RWPE2 (cell line): ENCODE results near the gene PTH2.

Experiments
- ATAC-seq: fragments of 200-7000 bp; cut with Tn5 transposase; 3 replicates; pipeline ENCODE4 v1.9.1; 2021; ENCODE audit warnings: low read depth
- DNase-seq: peaks from one replicate; pipeline ENCODE4 v3.0.0-alpha.2; 2020; ENCODE audit warnings: low spot score
- H3K27ac ChIP-seq: fragments of 450-650 bp; 2 replicates; pipeline ENCODE4 v1.5.1; 2017; ENCODE audit warnings: mild to moderate bottlenecking; ENCODE audit not compliant: poor library complexity, severe bottlenecking
- H3K27me3 ChIP-seq: fragments of 250-450 bp; sonication (Bioruptor Pico); 2 replicates; pipeline ENCODE4 v1.5.1; 2021; ENCODE audit warnings: mild to moderate bottlenecking, moderate library complexity; ENCODE audit not compliant: insufficient read depth, poor library complexity, severe bottlenecking
- H3K36me3 ChIP-seq: fragments of 250-450 bp; sonication (Bioruptor Pico); 2 replicates; pipeline ENCODE4 v1.5.1; 2020; ENCODE audit warnings: low read depth, mild to moderate bottlenecking, moderate library complexity
- H3K4me1 ChIP-seq: fragments of 250-450 bp; sonication (Bioruptor Pico); 2 replicates; pipeline ENCODE4 v1.5.1; 2021; ENCODE audit warnings: mild to moderate bottlenecking, moderate library complexity; ENCODE audit not compliant: insufficient read depth, poor library complexity, severe bottlenecking
- H3K4me3 ChIP-seq: fragments of 250-450 bp; sonication (Bioruptor Pico); 2 replicates; pipeline ENCODE4 v1.5.1; 2021; ENCODE audit warnings: mild to moderate bottlenecking, moderate library complexity; ENCODE audit not compliant: severe bottlenecking
- H3K9me3 ChIP-seq: fragments of 250-450 bp; sonication (Bioruptor Pico); 2 replicates; pipeline ENCODE4 v1.5.1; 2021; ENCODE audit warnings: mild to moderate bottlenecking, moderate library complexity; ENCODE audit not compliant: severe bottlenecking
- CTCF ChIP-seq: fragments of 450-650 bp; IDR thresholded peaks from one replicate; pipeline ENCODE4 v1.5.1; 2017; ENCODE audit warnings: mild to moderate bottlenecking, moderate library complexity; ENCODE audit not compliant: poor library complexity, severe bottlenecking

PTH2 gene

GRCh38 chr19:49417088-49417487 lies 6.2 kb downstream of the PTH2 start:
- H3K27me3 ChIP-seq: peaks cover 41% of the 10 kb centered on the region
- DNase-seq: no peak

GRCh38 chr19:49415810-49416200 lies 7.4 kb downstream of the PTH2 start:
- no peak overlapping the region for H3K27ac ChIP-seq
- no peak for TF ChIP-seq CTCF
- no peaks in the 10 kb centered on the region for H3K4me1 ChIP-seq

More at GRCh38 chr19:49417088-49417487, 6.2 kb downstream of the PTH2 start:
- Histone ChIP-seq H3K27ac (no peak overlapping the region), H3K9me3 (no peaks in the 10 kb centered on the region), H3K4me1 (no peaks in the 10 kb centered on the region), H3K36me3 (no peaks in the 10 kb centered on the region), H3K4me3 (no peak overlapping the region)
- no peak for TF ChIP-seq CTCF
- no peak for ATAC-seq

GRCh38 chr19:49415102-49415809 lies 8.0 kb downstream of the PTH2 start:
- Histone ChIP-seq H3K27ac (no peak overlapping the region), H3K36me3 (no peaks in the 10 kb centered on the region), H3K4me3 (no peak overlapping the region), H3K27me3 (peaks cover 24% of the 10 kb centered on the region), H3K4me1 (no peaks in the 10 kb centered on the region), H3K9me3 (no peaks in the 10 kb centered on the region)
- TF ChIP-seq CTCF: no peak
- DNase-seq (no peak), ATAC-seq (no peak)

More at GRCh38 chr19:49415810-49416200, 7.4 kb downstream of the PTH2 start:
- Histone ChIP-seq H3K27me3 (peaks cover 29% of the 10 kb centered on the region), H3K4me3 (no peak overlapping the region), H3K9me3 (no peaks in the 10 kb centered on the region), H3K36me3 (no peaks in the 10 kb centered on the region)
- DNase-seq (no peak), ATAC-seq (no peak)

- no peak for TF ChIP-seq CTCF
- ATAC-seq (no peak), DNase-seq (no peak)
- H3K27me3 ChIP-seq: peaks cover 14% of the 10 kb centered on the region
- no peaks in the 10 kb centered on the region for H3K9me3 ChIP-seq
- no peaks in the 10 kb centered on the region for H3K4me1 ChIP-seq
- no peaks in the 10 kb centered on the region for H3K36me3 ChIP-seq
- H3K27ac ChIP-seq: no peak overlapping the region
- H3K4me3 ChIP-seq: no peak overlapping the region
These were observed 9.0 kb downstream of the PTH2 start for GRCh38 chr19:49414256-49414655.

GRCh38 chr19:49413348-49413747 lies 9.9 kb downstream of the PTH2 start:
- DNase-seq (no peak), ATAC-seq (no peak)
- TF ChIP-seq CTCF: no peak
- H3K27me3 ChIP-seq: peaks cover 5% of the 10 kb centered on the region
- H3K4me3 ChIP-seq: no peak overlapping the region
- H3K4me1 ChIP-seq: no peaks in the 10 kb centered on the region
- H3K27ac ChIP-seq: no peak overlapping the region
- no peaks in the 10 kb centered on the region for H3K9me3 ChIP-seq
- no peaks in the 10 kb centered on the region for H3K36me3 ChIP-seq
